Nucleus accumbens (tissue), 56 donors: Measurements from ENCODE around the gene RAPGEF4.

ENCODE experiments used
- DNase-seq, 56 donors: peaks; one replicate each; lab custom pipeline; 2025; lab: John Stamatoyannopoulos, UW

RAPGEF4 gene

GRCh38 chr2:172985139-172985892 is 249.7 kb downstream of the RAPGEF4 start:
- DNase-seq: no peak

GRCh38 chr2:172986040-172986439 is 250.4 kb downstream of the RAPGEF4 start:
- DNase-seq: no peak

DNA sequence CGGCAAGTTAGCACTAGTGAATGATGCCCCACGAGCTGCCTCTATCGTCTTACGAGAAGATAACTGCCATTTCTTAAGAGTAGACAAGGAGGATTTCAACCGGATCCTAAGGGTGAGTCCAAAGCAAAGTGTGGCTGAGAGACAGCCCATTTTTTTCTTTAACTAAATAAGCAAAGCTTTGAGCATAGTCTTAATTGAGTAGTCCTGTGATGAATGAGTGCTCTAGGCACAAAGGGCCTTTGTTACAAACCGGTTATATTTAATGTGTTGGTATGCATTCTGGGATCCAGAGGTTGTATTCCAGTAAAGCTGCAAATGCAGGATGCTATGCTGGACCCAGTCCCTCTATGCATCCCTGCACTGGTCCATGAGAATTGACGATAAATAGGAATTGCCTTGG is 253.1 kb downstream of the RAPGEF4 start:
- DNase-seq: no peak

DNA sequence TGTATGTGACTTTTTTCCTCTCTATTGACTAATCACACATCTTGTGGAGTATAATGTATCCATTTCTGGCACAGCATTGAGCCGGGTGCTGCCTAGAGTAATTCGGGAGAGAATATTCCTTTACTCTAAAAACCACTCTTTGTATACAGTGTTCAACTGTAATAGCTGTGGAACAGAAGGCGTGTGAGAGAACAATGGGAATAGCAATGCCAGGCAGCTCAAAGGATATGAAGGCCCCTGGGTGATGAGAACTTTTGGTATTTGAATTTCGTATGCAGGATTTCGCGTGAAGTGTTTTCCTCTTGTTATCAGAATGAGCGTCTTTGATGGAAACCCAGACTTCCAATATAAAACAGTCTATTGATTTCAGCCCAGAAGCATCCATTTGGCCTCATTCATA is 255.4 kb downstream of the RAPGEF4 start:
- DNase-seq: no peak

GRCh38 chr2:172993139-172993538 is 257.5 kb downstream of the RAPGEF4 start:
- no peak for DNase-seq

DNA sequence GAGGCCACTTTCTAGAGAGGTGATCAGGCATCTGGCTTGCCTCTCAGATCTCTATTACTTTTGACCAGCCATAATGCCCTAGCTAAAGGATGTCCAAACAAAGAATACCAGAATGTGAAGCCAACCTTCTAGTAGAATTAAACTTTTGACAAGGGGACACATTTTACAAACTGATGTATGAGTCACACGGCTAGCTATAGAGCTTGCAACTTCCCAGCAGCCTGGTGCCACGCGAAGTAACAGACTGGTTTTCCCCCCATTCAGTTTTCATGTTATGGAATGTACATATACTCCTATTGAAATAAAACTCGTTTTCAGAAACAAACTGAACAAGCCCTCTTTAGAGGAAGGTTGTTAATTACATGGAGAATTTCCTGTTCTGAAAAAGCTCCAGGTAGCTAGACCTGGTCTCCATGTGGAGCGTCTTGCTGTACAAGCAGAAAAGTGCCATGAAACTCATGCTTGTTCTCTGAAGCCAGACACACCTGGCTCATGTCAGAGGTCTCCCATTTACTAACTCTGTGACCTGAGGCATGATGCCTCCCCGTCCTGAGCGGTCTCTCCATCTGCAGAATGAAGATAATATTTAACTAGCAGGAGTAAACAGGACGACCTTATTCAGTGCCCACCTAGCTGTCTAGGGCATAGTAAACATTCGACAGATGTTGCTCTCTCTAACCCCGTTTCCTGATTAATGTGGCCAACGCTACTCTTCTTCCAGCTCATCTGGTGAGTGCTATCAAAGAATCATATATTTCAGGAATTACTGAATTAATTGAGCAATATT is 258.5 kb downstream of the RAPGEF4 start:
- DNase-seq: no peak

- no peak for DNase-seq
These were observed 259.2 kb downstream of the RAPGEF4 start for GRCh38 chr2:172994864-172995263.

GRCh38 chr2:172995323-172996244 is 259.9 kb downstream of the RAPGEF4 start:
- no peak for DNase-seq

GRCh38 chr2:172996387-172996961 is 260.8 kb downstream of the RAPGEF4 start:
- DNase-seq: no peak

DNA sequence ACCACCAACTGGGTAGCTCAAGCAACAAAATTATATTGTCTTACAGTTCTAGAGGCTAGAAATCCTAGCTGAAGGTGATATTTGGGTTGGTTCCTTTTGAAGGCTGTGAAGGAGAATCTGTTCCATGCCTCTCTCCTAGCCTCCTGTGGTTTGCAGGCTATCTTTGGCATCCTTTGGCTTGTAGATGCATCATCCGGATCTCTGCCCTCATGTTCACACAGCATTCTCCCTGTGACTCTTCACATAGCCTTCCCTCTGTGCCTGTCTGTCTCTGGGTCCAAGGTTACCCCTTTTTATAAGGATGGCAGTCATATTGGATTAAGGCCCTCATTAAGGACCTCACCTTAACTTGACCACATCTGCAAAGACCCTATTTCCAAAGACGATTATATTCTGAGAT is 261.4 kb downstream of the RAPGEF4 start:
- no peak for DNase-seq

DNA sequence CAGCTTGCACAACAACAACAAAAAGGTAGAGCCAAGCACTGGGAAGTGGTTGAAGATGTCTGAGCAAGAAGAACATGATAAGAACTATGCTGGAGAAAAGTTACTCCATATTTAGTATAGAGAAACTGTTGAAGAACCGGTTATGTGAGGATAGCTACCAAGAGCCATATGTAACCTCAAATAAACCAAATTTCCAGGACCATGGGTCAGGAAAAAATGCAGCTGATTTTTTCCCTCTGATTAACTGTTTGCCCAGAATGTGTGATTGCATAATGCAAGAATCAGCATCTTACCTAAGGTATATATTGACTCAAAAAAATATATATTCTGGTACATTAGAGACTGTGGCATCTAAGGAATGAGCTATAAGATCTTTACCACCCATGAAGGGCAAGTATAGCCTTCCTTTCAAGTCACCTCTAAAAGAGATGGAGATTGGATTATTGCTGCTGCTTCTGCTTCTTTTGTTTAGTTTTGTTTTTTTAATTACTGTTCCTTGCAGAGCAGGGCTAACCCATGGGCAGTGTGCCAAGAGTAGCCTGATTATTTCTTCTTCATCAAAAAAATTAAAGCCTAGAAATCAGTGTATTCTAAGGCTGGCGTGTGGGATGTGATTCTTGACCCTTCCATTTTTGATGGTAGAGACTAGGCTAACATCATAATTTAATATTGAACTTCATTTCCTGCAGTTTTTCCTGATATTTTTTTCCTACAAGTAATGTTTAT is 263.1 kb downstream of the RAPGEF4 start:
- no peak for DNase-seq

- no peak for DNase-seq
These were observed 264.2 kb downstream of the RAPGEF4 start for GRCh38 chr2:172999641-173000386.

DNA sequence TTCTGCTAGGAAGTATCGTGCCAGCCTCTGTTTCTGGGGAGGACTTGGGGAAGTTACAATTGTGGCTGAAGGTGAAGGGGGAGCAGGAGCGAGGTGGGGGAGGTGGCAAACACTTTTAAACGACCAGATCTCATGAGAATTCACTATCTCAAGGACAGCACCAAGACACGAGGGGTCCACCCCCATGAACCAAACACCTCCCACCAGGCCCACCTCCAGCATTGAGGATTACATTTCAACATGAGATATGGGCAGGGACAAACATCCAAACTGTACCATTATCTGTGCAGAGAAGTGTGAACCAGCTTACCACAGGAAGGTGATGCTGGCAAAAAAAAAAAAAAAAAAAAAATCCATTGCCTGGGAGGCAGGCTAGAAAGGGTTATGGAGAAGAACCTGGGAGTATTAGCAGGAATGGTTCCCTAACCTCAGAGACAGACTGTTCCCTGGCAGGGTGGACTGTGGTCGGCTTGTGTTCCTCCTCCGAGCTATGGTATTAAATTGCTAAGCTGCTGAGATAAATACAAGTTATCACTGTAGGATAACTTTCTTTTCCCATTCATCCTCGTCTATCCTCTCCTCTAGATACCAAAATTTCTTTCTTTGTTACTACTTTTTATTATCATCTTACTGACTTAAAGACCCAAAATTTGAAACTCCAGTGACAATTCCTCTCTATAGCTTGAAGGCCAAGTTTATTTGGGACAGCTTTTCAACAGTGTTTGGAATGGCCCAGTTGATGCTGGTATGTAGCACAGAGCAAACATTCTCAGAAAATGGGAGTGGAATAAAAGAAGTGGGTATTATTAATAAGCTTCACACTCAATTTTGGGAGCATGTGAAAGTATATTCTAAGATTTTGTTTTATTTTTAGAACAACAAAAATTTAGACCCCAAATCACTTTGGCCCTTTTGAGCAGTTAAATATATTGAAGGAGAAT is 266.3 kb downstream of the RAPGEF4 start:
- DNase-seq: no peak

DNA sequence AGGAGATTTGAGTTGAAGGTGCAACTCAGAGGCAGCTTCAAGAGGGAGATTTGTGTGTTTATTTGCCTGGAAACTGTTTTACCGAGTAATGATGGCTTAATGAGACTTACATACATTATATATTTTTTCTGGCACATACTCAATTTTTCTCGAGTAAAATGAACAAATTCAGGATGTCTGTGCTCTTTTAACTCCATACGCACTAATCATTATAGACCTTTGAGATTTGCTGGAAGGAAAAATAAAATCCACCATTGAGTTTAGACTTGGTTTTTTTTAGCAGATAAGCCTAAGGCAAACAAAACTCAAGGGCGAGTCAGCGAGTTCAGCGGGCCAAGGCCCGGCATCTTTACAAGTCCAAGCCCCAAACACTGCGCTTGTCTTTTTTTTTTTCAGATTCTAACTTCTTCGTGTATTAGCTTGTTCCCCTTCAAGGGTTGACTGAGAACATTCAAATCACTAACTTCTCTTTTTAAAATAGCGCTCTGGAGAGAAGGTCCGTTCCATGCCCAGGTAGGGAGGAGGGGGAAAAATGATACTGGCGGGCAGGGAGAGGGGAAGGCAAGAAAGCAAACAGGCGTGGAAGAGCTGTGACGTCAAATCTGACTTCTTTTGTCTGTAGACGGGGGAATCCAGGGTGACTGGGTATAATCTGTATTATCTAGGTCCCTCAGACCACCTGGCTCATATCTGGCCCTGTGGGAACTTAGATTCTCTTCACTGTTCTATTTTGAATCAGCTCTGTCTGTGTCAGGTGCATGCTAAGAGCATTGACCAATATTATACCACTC is 267.3 kb downstream of the RAPGEF4 start:
- no peak for DNase-seq

DNA sequence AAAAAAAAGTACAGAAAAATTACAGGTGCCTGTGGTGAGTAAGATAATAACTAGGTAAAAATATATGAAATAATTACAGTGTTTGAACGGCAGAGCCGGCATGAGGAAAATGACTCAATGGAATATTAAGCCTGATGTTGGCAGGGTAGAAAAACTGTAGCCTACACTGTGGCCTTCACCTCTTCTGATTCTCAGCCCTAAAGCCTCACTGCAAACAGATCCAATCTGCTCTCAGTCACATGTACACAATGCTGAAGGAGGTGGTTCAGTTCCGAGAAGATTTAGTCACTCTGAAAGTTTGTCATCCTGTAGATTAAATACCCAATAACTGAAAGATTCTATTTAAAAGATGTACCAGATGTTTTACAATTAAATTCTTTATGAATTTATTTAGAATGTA is 273.1 kb downstream of the RAPGEF4 start:
- DNase-seq: no peak

DNA sequence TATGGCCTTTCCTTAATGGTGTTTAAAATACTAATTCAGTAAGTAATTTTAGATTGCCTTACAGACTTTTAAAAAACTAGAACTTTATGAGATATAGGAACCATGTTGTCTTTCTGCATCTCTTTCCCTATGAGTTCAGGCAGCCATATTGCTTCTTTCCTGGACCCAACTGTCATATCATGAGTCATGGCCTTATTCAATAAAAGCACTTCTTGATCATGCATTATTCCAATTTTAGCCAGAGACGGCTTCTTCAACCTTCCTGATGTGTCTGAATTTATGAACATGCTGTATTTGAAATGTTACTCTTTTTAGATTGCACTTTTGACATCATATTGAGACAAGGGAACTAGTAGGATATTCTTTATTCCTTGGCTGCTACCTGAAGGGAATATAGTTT is 274.6 kb downstream of the RAPGEF4 start:
- DNase-seq: peak in 1 of 56 donors; percentile 22

DNA sequence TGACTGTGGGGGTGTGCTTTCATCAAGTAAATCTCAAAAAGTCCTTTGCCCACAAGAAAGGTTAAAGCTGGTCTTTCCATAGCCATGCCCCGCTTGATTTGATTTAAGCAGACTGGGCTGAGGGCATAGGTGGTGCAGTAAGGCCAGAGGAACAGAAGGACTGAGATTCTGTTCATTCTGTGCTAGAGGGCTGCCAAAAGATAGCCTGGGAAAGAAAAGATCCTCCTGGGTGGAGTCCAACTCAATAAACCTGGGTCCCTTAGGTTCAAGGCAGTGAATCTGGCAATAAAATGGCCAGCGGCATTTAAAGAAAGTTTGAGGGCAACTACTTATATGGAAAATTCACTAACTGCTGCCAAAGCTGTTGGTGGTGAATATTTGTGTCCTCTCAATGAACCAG is 280.8 kb downstream of the RAPGEF4 start:
- no peak for DNase-seq
